ENCODE measurements around the gene SUFU.

The SUFU gene

GRCh38 chr10:102677331-102678067 lies 173.7 kb downstream of the SUFU start:
- H3K4me1 Mint-ChIP-seq: peaks cover 53% of the 10 kb centered on the region
- no peak for ATAC-seq
- H3K27me3 Mint-ChIP-seq: no peaks in the 10 kb centered on the region
- H3K27ac Mint-ChIP-seq: no peak overlapping the region
- no peak for DNase-seq
- peaks cover 7% of the 10 kb centered on the region for H3K36me3 Mint-ChIP-seq (ENCODE audit: low read depth)
- no peak overlapping the region for H3K4me3 Mint-ChIP-seq
- no peaks in the 10 kb centered on the region for H3K9me3 Mint-ChIP-seq

GRCh38 chr10:102678068-102678400 lies 174.3 kb downstream of the SUFU start:
- ATAC-seq: no peak
- Mint-ChIP-seq H3K36me3 (ENCODE audit: low read depth) (peaks cover 8% of the 10 kb centered on the region), H3K4me3 (no peak overlapping the region), H3K4me1 (peaks cover 53% of the 10 kb centered on the region), H3K27me3 (no peaks in the 10 kb centered on the region), H3K27ac (no peak overlapping the region), H3K9me3 (no peaks in the 10 kb centered on the region)
- no peak for DNase-seq

GRCh38 chr10:102678842-102679289 lies 175.1 kb downstream of the SUFU start:
- no peak overlapping the region for H3K27ac Mint-ChIP-seq
- peaks cover 8% of the 10 kb centered on the region for H3K36me3 Mint-ChIP-seq (ENCODE audit: low read depth)
- H3K27me3 Mint-ChIP-seq: no peaks in the 10 kb centered on the region
- H3K4me1 Mint-ChIP-seq: peaks cover 46% of the 10 kb centered on the region
- ATAC-seq (peak; percentile 20), DNase-seq (peak; percentile 56)
- H3K9me3 Mint-ChIP-seq: no peaks in the 10 kb centered on the region
- H3K4me3 Mint-ChIP-seq: no peak overlapping the region

GRCh38 chr10:102679596-102679995 lies 175.8 kb downstream of the SUFU start:
- DNase-seq: no peak
- Mint-ChIP-seq H3K9me3 (no peaks in the 10 kb centered on the region), H3K36me3 (ENCODE audit: low read depth) (peaks cover 8% of the 10 kb centered on the region), H3K27ac (no peak overlapping the region), H3K4me1 (peaks cover 39% of the 10 kb centered on the region), H3K27me3 (no peaks in the 10 kb centered on the region), H3K4me3 (no peak overlapping the region)
- no peak for ATAC-seq

- DNase-seq (no peak), ATAC-seq (no peak)
- no peak overlapping the region for H3K4me3 Mint-ChIP-seq
- peaks cover 18% of the 10 kb centered on the region for H3K4me1 Mint-ChIP-seq
- peaks cover 13% of the 10 kb centered on the region for H3K36me3 Mint-ChIP-seq (ENCODE audit: low read depth)
- no peaks in the 10 kb centered on the region for H3K9me3 Mint-ChIP-seq
- no peak overlapping the region for H3K27ac Mint-ChIP-seq
- H3K27me3 Mint-ChIP-seq: no peaks in the 10 kb centered on the region
These were observed 177.9 kb downstream of the SUFU start for GRCh38 chr10:102681696-102682095.

- peaks cover 13% of the 10 kb centered on the region for H3K36me3 Mint-ChIP-seq (ENCODE audit: low read depth)
- DNase-seq: no peak
- no peak overlapping the region for H3K4me3 Mint-ChIP-seq
- no peaks in the 10 kb centered on the region for H3K27me3 Mint-ChIP-seq
- no peaks in the 10 kb centered on the region for H3K9me3 Mint-ChIP-seq
- no peak for ATAC-seq
- H3K27ac Mint-ChIP-seq: no peak overlapping the region
- peaks cover 12% of the 10 kb centered on the region for H3K4me1 Mint-ChIP-seq
These were observed 178.6 kb downstream of the SUFU start for GRCh38 chr10:102682416-102682815.

GRCh38 chr10:102682981-102683380 lies 179.2 kb downstream of the SUFU start:
- ATAC-seq: no peak
- Mint-ChIP-seq H3K27me3 (no peaks in the 10 kb centered on the region), H3K36me3 (ENCODE audit: low read depth) (peaks cover 13% of the 10 kb centered on the region), H3K9me3 (no peaks in the 10 kb centered on the region), H3K4me3 (no peak overlapping the region), H3K4me1 (peaks cover 12% of the 10 kb centered on the region), H3K27ac (no peak overlapping the region)
- no peak for DNase-seq

All from activated naive CD8-positive, alpha-beta T cell treated with anti-CD3 and anti-CD28 coated beads, Interleukin-2, amount 50 U/mL, for 24 hours (primary cell).